WI38 (cell line): ENCODE results near the gene ACSL3.

Source experiments
- H3K4me3 ChIP-seq: 2 replicates; pipeline ENCODE4 v1.5.1; 2011; ENCODE audit warnings: low read depth, mild to moderate bottlenecking, control low read depth, low read length
- TF ChIP-seq, protein P1 (sequence below): IDR thresholded peaks from 2 replicates; pipeline ENCODE4 v1.5.1; 2012; ENCODE audit warnings: low read depth, mild to moderate bottlenecking, control low read depth, low read length

The ACSL3 gene

DNA sequence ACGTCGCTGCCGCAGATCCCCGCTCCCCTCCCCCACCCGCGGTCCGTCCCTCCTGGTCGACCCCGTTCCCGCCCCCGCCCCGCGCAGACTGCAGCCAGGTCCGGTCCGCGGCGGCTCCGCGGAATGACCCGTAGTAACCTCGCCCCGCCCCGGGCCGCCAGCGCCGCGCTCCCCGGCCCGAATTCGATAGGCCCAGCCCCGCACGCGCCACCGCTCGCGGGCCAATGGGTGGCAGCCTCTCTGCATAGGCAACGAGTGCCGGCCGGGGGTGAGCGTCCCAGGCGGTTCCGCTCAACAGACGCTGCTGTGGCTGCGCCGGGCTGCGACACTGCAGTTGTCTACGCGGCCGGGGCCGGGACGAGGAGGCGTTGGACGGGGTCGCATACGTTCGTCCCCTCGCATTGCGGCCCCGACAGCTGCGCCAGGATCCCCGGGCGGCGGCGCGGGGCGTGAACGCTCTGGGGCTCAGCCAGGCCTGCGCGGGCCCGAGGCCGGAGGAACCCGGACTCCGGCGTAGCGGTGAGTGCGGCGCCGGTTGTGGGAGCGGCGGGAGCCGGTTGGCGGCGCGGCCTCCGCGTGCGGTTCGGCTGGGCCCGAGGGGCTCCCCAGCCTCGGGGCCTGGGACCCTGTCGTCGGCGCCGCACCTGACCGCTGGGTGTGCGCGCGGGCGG lies at the start of gene ACSL3:
Gene ACSL3 (plus strand): TSS at position 297 of the 671 bp plus-strand sequence. CDS start 47,737 bp downstream, outside the sequence.
- peak within 1 kb of the TSS; percentile 74 for H3K4me3 ChIP-seq
- TF ChIP-seq, protein P1, sequence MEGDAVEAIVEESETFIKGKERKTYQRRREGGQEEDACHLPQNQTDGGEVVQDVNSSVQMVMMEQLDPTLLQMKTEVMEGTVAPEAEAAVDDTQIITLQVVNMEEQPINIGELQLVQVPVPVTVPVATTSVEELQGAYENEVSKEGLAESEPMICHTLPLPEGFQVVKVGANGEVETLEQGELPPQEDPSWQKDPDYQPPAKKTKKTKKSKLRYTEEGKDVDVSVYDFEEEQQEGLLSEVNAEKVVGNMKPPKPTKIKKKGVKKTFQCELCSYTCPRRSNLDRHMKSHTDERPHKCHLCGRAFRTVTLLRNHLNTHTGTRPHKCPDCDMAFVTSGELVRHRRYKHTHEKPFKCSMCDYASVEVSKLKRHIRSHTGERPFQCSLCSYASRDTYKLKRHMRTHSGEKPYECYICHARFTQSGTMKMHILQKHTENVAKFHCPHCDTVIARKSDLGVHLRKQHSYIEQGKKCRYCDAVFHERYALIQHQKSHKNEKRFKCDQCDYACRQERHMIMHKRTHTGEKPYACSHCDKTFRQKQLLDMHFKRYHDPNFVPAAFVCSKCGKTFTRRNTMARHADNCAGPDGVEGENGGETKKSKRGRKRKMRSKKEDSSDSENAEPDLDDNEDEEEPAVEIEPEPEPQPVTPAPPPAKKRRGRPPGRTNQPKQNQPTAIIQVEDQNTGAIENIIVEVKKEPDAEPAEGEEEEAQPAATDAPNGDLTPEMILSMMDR = no peak

DNA sequence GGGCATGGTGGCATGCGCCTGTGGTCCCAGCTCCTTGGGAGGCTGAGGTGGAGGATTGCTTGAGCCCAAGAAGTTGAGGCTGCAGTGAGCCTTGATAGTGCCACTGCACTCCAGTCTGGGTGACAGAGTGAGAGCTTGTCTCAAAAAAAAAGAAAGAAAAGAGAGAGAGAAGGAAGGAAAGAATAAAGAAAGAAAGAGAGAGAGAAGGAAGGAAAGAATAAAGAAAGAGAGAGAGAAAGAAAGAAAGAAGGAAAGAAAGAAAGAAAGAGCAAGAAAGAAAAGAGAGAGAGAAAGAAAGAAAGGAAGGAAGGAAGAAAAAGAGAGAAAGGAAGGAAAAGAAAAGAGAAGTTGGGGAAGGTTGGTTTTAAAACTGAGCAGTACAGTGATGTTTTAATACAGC lies 49.0 kb upstream of the ACSL3 start:
- TF ChIP-seq, protein P1 = no peak
- no peak overlapping the region for H3K4me3 ChIP-seq

DNA sequence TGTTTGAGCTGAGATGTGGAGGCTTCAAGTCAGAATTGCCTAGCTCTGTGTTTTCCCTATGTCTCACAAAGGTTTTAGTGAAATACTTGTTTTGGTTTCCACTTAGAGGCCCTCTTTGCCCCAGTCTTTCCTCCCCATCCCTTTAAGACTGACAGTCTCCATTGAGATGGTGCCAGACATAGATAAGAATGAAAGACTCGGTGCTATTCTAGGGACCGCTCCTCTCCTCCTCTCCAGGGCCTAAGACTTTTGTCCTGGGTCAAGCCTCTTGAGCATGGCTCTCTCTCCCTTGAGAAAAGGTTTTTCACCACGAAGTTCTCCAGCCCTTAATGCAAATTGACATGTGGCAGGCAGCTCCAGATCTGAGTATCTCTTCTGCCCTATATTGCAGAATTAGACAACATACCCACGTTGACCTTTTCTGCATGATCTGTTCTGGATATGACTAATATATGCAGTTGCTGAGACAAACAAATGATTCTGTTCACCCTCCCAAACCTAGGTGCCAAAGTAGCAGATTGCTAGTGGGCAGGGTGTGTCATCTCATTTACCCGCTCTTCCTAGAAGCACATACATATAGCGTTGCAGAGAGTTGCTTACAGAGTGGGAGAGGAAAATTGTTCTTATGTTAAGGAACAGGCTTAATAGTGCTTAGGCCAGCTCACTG lies 47.5 kb upstream of the ACSL3 start:
- TF ChIP-seq, protein P1 = no peak
- no peak overlapping the region for H3K4me3 ChIP-seq

DNA sequence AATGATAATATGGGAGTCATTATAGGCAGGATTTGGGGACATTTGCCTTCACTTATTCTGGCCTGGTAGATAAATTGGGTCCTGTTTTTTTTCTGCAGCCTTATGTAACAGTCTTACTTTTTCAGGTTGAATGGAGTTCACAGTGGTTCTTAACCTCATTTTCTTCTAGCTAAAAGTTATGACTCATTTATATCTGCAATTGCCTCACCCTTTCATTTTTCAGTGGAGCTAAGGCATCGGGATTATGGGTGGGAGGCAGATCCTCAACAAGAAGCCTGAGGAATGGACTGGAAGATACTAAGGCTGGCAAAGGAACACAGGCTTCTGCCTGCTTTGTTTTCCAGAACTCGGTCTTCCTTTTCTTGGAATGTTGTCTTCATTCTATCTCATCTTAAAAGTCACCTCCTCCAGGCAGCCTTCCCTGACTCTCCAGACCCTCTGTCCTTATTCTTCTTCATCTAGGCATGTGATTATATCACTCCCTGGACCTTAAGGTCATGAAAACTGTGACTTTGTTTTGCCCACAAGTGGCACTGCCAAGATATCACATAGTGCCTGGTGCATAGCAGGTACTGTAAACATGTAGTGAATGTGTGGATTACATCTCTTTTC lies 41.0 kb upstream of the ACSL3 start:
- TF ChIP-seq, protein P1 = no peak
- no peak overlapping the region for H3K4me3 ChIP-seq

DNA sequence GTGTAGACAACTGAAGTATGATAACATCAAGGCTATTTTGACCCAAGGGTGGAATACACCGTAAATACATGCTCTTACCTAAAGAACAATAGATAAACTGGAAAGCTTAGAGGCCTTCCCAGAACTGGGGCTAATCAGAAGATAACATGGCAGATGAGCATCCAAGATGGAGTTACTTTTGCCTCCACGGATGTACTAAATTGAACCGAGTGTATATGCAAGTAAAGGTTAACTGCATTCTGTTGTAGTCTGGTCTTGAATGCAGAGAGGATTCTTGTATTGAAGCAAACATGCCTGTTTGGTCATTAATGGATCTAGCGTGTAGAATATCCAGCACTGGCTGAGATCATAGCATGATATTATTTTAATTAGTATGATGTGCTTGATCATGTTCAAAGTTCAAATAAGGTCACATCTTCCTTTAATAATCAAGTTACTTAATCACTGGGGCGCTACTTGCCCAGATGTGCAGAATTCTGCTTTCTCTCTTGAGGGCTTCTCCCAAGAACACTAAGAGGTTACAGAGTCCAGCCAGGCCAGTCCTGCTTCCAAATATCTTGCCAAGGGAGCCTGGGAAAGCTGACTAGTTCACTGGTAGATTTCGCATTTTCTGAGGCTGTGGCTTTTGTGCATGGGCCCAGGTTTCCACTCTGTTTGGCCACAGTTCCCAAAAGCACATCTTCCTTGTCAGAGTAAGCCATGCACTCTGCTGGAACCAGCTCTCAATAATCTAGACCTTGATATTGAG lies 37.5 kb upstream of the ACSL3 start:
- no peak overlapping the region for H3K4me3 ChIP-seq
- TF ChIP-seq, protein P1 = no peak

DNA sequence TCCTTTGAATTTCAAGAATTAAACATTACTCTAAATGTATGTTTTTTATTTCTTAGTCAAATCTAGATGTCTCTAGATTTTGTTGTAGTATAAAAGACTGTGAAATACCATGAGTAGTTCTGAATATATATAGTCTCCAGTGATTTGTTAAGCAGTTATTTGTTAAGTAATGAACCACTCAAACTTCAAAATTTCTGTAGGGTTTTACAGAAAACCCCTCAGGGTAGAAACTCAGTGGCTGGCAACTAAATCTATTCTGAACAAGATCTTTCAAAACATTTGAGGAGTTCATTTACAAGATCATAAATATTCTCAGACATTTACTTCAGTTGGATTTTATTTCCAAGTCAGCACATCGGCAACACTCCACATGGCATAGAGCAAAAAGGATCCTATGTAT lies 35.8 kb upstream of the ACSL3 start:
- TF ChIP-seq, protein P1 = no peak
- H3K4me3 ChIP-seq = no peak overlapping the region
